ENCODE measurements around the gene AKT2. TPM values are rescaled to one million over a fixed set of nuclear protein-coding genes. Genes with fewer than 3 reads are reported as not detected.

The AKT2 gene
- total RNA-seq, 2 donors from 2014 or later, result 46.2 to 96.2 TPM

DNA sequence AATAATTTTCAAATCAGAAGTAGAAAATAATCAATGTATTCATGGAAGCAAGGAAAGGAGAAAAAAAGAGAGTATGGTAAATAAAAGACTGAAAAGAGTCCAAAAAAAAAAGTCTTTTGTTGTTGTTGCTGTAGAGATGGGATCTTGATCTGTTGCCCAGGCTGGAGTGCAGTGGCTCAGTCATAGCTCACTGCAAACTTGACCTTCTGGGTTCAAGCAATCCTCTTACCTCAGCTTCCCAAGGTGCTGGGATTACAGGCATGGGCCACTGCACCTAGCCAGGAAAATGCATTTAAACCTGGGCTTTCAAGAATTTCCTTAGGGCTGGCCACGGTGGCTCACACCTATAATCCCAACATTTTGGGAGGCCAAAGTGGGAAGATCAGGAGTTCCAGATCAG, 100.9 kb downstream of the AKT2 start:
- DNase-seq, result no peak
- Histone ChIP-seq H3K4me3 (no peak overlapping the region), H3K27me3 (no peaks in the 10 kb centered on the region), H3K36me3 (replicated peaks in 1 of 2; ENCODE audit: insufficient read depth in 1 of 2, low read depth in 2 of 2) (no peaks in the 10 kb centered on the region), H3K9me3 (no peaks in the 10 kb centered on the region), H3K4me1 (no peaks in the 10 kb centered on the region), H3K27ac (no peak overlapping the region)
- 90 to 92% methylated on average over 1 of the region's 1 CpG for WGBS, 2 donors
- TF ChIP-seq POLR2A (IDR thresholded peaks at IDR 0.05), result no peak
- TF ChIP-seq, protein P1, sequence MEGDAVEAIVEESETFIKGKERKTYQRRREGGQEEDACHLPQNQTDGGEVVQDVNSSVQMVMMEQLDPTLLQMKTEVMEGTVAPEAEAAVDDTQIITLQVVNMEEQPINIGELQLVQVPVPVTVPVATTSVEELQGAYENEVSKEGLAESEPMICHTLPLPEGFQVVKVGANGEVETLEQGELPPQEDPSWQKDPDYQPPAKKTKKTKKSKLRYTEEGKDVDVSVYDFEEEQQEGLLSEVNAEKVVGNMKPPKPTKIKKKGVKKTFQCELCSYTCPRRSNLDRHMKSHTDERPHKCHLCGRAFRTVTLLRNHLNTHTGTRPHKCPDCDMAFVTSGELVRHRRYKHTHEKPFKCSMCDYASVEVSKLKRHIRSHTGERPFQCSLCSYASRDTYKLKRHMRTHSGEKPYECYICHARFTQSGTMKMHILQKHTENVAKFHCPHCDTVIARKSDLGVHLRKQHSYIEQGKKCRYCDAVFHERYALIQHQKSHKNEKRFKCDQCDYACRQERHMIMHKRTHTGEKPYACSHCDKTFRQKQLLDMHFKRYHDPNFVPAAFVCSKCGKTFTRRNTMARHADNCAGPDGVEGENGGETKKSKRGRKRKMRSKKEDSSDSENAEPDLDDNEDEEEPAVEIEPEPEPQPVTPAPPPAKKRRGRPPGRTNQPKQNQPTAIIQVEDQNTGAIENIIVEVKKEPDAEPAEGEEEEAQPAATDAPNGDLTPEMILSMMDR (IDR thresholded peaks at IDR 0.05), result no peak
- intact Hi-C loops (cut with DNase I), result no loop called here
- ATAC-seq, result no peak

MicroRNAs encoded within 50 kb of the gene (microRNA counts, 767-probe panel; counts per million panel counts)
- 0 to 736 counts per million in 2 donors for microRNA hsa-miR-641

Small RNAs within 50 kb of the gene (microRNA-seq; reads per million reads assigned to microRNA genes)
- 14.8 to 17.2 reads per million in 2 donors for gene MIR641 (ENCODE audit: borderline number of aligned reads in 2 of 2, borderline replicate concordance in 2 of 2)

Small RNAs within 50 kb of the gene (small RNA-seq; reads per million reads assigned to genes)
- gene MIR641 (not detected), gene RNU6-945P (not detected)

Other genes with a start within 250 kb of the AKT2 start
- gene ZNF780B, start 229.1 kb downstream of the AKT2 start, total RNA-seq, result 10 to 100 TPM in 1 of 2 donors, 1 to 10 TPM in 1; 8.3 to 12.5 TPM
- gene ZNF780A, start 194.4 kb downstream of the AKT2 start, total RNA-seq, result 10 to 100 TPM in 1 of 2 donors, 1 to 10 TPM in 1; 3.3 to 18.9 TPM
- gene MAP3K10, start 93.9 kb downstream of the AKT2 start, total RNA-seq, result 10 to 100 TPM; 15.8 to 25.7 TPM
- not detected for gene TTC9B, start 67.0 kb downstream of the AKT2 start, total RNA-seq
- not detected for gene CCNP, start 58.7 kb downstream of the AKT2 start, total RNA-seq
- 10 to 100 TPM in 1 of 2 donors, 1 to 10 TPM in 1; 3.9 to 19.8 TPM for gene C19orf47, start 63.1 kb upstream of the AKT2 start, total RNA-seq
- 100 to 1,000 TPM; 155 to 162 TPM for gene PLD3, start 63.4 kb upstream of the AKT2 start, total RNA-seq
- not detected for gene HIPK4, start 104.8 kb upstream of the AKT2 start, total RNA-seq
- 10 to 100 TPM in 1 of 2 donors, 1 to 10 TPM in 1; 5.7 to 14.8 TPM for gene PRX, start 128.0 kb upstream of the AKT2 start, total RNA-seq
- gene SERTAD1, start 140.6 kb upstream of the AKT2 start, total RNA-seq, result 1 to 10 TPM; 6.9 to 7.3 TPM
- 10 to 100 TPM in 1 of 2 donors, 1 to 10 TPM in 1; 5.7 to 10.2 TPM for gene SERTAD3, start 159.0 kb upstream of the AKT2 start, total RNA-seq
- 100 to 1,000 TPM in 1 of 2 donors, 10 to 100 TPM in 1; 79.8 to 109 TPM for gene BLVRB, start 180.4 kb upstream of the AKT2 start, total RNA-seq
- gene SPTBN4, start 181.7 kb upstream of the AKT2 start, total RNA-seq, result 1 to 10 TPM; 1.8 to 6.3 TPM

Data from body of pancreas (tissue), 4 donors.